IMR-90 (cell line): ENCODE data around the gene MARK2. TPM values are rescaled to one million over a fixed set of nuclear protein-coding genes. Genes with fewer than 3 reads are reported as not detected.
A peak's percentile ranks its signal among the peaks of the same experiment; 100 is the strongest.

ENCODE experiments used
- ATAC-seq: fragments of 200-7000 bp; cut with Tn5 transposase; 2 replicates; pipeline ENCODE4 v1.9.1; 2020; ENCODE audit warnings: low read depth, mild to moderate bottlenecking, moderate library complexity
- BruUV-seq: library from RNA; stranded (reverse); fragments of 400-500 nt; replicated peaks from 2 replicates; lab custom pipeline; 2021; lab: Mats Ljungman, UMichigan
- CTCF ChIA-PET: fragments of 300-600 bp; formaldehyde crosslinking; extraction: SDS; loops from one replicate; lab custom pipeline; 2021; ENCODE audit warnings: antibody characterized with exemption; lab: Yijun Ruan, JAX
- POLR2A ChIA-PET: fragments of 300-600 bp; sonication (Branson Sonifier 250); formaldehyde crosslinking; loops from one replicate; lab custom pipeline; 2022; ENCODE audit warnings: antibody characterized with exemption; ENCODE audit not compliant: unreplicated experiment; lab: Charles Lee
- DNase-seq: peaks from one replicate; pipeline ENCODE4 v3.0.0; 2013
- H2AFZ ChIP-seq: replicated peaks from 2 replicates; pipeline ENCODE3; 2013; ENCODE audit warnings: low read length, mild to moderate bottlenecking; ENCODE audit not compliant: poor library complexity
- H2AK5ac ChIP-seq: 2 replicates; pipeline ENCODE4 v1.6.1; 2013; ENCODE audit warnings: low read depth, low read length, inconsistent platforms
- H2AK9ac ChIP-seq: replicated peaks from 2 replicates; pipeline ENCODE3; 2013; ENCODE audit warnings: mild to moderate bottlenecking, low read depth, low read length, moderate library complexity; ENCODE audit not compliant: poor library complexity
- H2BK120ac ChIP-seq: 2 replicates; pipeline ENCODE4 v1.6.1; 2013; ENCODE audit warnings: low read depth, low read length, inconsistent platforms
- H2BK15ac ChIP-seq: 3 replicates; pipeline ENCODE4 v1.6.1; 2013; ENCODE audit warnings: low read depth, low read length, inconsistent platforms
- H2BK20ac ChIP-seq: 2 replicates; pipeline ENCODE4 v1.6.1; 2013; ENCODE audit warnings: low read depth, mild to moderate bottlenecking, inconsistent platforms, low read length, moderate library complexity
- H2BK5ac ChIP-seq: 2 replicates; pipeline ENCODE4 v1.6.1; 2013; ENCODE audit warnings: mild to moderate bottlenecking, low read depth, low read length, inconsistent platforms; ENCODE audit not compliant: poor library complexity, severe bottlenecking
- H3K14ac ChIP-seq: replicated peaks from 2 replicates; pipeline ENCODE4 v1.6.1; 2013; ENCODE audit warnings: low read depth, low read length, inconsistent platforms
- H3K18ac ChIP-seq: 2 replicates; pipeline ENCODE4 v1.6.1; 2013; ENCODE audit warnings: low read depth, low read length, control low read depth
- H3K23ac ChIP-seq: 2 replicates; pipeline ENCODE4 v1.6.1; 2013; ENCODE audit warnings: low read depth, low read length, inconsistent platforms
- H3K27ac ChIP-seq: 2 replicates; pipeline ENCODE4 v1.5.1; 2013; ENCODE audit warnings: mild to moderate bottlenecking, control low read depth, low read length; ENCODE audit not compliant: insufficient read depth
- H3K27me3 ChIP-seq: 2 replicates; pipeline ENCODE4 v1.6.1; 2013; ENCODE audit warnings: low read length; ENCODE audit not compliant: control insufficient read depth, insufficient read depth
- H3K36me3 ChIP-seq: 2 replicates; pipeline ENCODE4 v1.6.1; 2013; ENCODE audit warnings: low read length, mixed read lengths; ENCODE audit not compliant: control insufficient read depth, insufficient read depth
- H3K4ac ChIP-seq: 2 replicates; pipeline ENCODE4 v1.6.1; 2013; ENCODE audit warnings: low read depth, low read length, inconsistent platforms
- H3K4me1 ChIP-seq: 2 replicates; pipeline ENCODE4 v1.6.1; 2013; ENCODE audit warnings: low read length, mixed read lengths; ENCODE audit not compliant: control insufficient read depth, insufficient read depth
- H3K4me2 ChIP-seq: 2 replicates; pipeline ENCODE4 v1.6.1; 2013; ENCODE audit warnings: low read depth, mild to moderate bottlenecking, control low read depth, low read length, moderate library complexity
- H3K4me3 ChIP-seq: 2 replicates; pipeline ENCODE4 v1.5.1; 2013; ENCODE audit warnings: low read depth, mild to moderate bottlenecking, control low read depth, low read length, moderate library complexity; ENCODE audit not compliant: insufficient read depth
- H3K56ac ChIP-seq: 2 replicates; pipeline ENCODE4 v1.6.1; 2013; ENCODE audit warnings: low read length, inconsistent platforms; ENCODE audit not compliant: insufficient read depth; ENCODE audit errors: extremely low read depth
- H3K79me1 ChIP-seq, 2 experiments: 2 replicates each; pipeline ENCODE4 v1.6.1; 2013; ENCODE audit warnings: low read length in 2 of 2, inconsistent platforms in 1 of 2, low read depth in 1 of 2
- H3K9ac ChIP-seq: 2 replicates; pipeline ENCODE4 v1.6.1; 2013; ENCODE audit warnings: low read depth, low read length, control low read depth
- H3K9me1 ChIP-seq: 2 replicates; pipeline ENCODE4 v1.6.1; 2013; ENCODE audit warnings: low read length, inconsistent platforms; ENCODE audit not compliant: insufficient read depth
- H3K9me3 ChIP-seq: 2 replicates; pipeline ENCODE4 v1.6.1; 2013; ENCODE audit warnings: low read length; ENCODE audit not compliant: control insufficient read depth, insufficient read depth
- H4K20me1 ChIP-seq: 2 replicates; pipeline ENCODE4 v1.6.1; 2013; ENCODE audit warnings: low read length, inconsistent platforms; ENCODE audit not compliant: insufficient read depth
- H4K5ac ChIP-seq: 2 replicates; pipeline ENCODE4 v1.6.1; 2013; ENCODE audit warnings: mild to moderate bottlenecking, low read depth, low read length, control low read depth
- H4K8ac ChIP-seq, 2 experiments: 2 replicates each; pipeline ENCODE4 v1.6.1; 2013; ENCODE audit warnings: low read depth in 2 of 2, low read length in 2 of 2, control low read depth in 1 of 2, inconsistent platforms in 1 of 2
- H4K91ac ChIP-seq: 2 replicates; pipeline ENCODE4 v1.6.1; 2013; ENCODE audit warnings: low read depth, low read length, inconsistent platforms; ENCODE audit not compliant: insufficient read depth
- BHLHE40 ChIP-seq: fragments of 150-350 bp; IDR thresholded peaks from 2 replicates; pipeline ENCODE4 v1.6.1; 2016; ENCODE audit warnings: mild to moderate bottlenecking, low read depth, low read length
- ELK1 ChIP-seq: fragments of 150-350 bp; IDR thresholded peaks from 2 replicates; pipeline ENCODE4 v1.6.1; 2016; ENCODE audit warnings: low read depth, mild to moderate bottlenecking, low read length, moderate library complexity, borderline replicate concordance
- MAFK ChIP-seq: IDR thresholded peaks from 2 replicates; pipeline ENCODE4 v1.6.1; 2012; ENCODE audit warnings: low read depth, low read length, improper control_type of control experiment
- MAZ ChIP-seq: IDR thresholded peaks from 2 replicates; pipeline ENCODE4 v1.6.1; 2012; ENCODE audit warnings: low read depth, mild to moderate bottlenecking, low read length, improper control_type of control experiment, moderate library complexity, borderline replicate concordance
- MXI1 ChIP-seq: IDR thresholded peaks from 2 replicates; pipeline ENCODE4 v1.6.1; 2012; ENCODE audit warnings: low read depth, mild to moderate bottlenecking, low read length, moderate library complexity, borderline replicate concordance
- POLR2A ChIP-seq: IDR thresholded peaks from 2 replicates; pipeline ENCODE4 v1.6.1; 2012; ENCODE audit warnings: mild to moderate bottlenecking, low read depth, low read length
- RAD21 ChIP-seq: IDR thresholded peaks from 2 replicates; pipeline ENCODE4 v1.6.1; 2012; ENCODE audit warnings: low read length, improper control_type of control experiment
- RCOR1 ChIP-seq: IDR thresholded peaks from 2 replicates; pipeline ENCODE4 v1.6.1; 2012; ENCODE audit warnings: mild to moderate bottlenecking, low read length, improper control_type of control experiment; ENCODE audit not compliant: insufficient replicate concordance
- RFX5 ChIP-seq: IDR thresholded peaks from 2 replicates; pipeline ENCODE4 v1.8.0; 2012; ENCODE audit warnings: low read depth, mild to moderate bottlenecking, low read length, moderate library complexity
- WGBS, 2 experiments: methylation state at CpG; one replicate each; pipeline versions ENCODE4 v1.1.5 to v1.1.7; 2013; ENCODE audit warnings: missing lambda C conversion rate in 2 of 2; ENCODE audit not compliant: insufficient read length in 1 of 2; ENCODE audit errors: extremely low coverage in 2 of 2; 5-methylcytosine and 5-hydroxymethylcytosine counted together
- dilution Hi-C: fragments of 300-500 bp; cut with HindIII; formaldehyde crosslinking; loops from one replicate; pipeline ENCODE4 v1.14.3; 2018; ENCODE audit warnings: low sequenced_read_pairs; ENCODE audit not compliant: unreplicated experiment
- in situ Hi-C: fragments of 300-500 bp; cut with MboI; formaldehyde crosslinking; loops from 3 replicates; pipeline ENCODE4 v1.14.3; 2019; ENCODE audit warnings: low sequenced_read_pairs, inconsistent platforms, mixed read lengths
- intact Hi-C: fragments of 100-400 bp; cut with micrococcal nuclease; formaldehyde crosslinking; loops from 2 replicates; pipeline ENCODE4 v1.10.0; 2022
- polyA plus RNA-seq, 3 experiments: library from polyadenylated mRNA; depleted of rRNA; stranded (reverse); fragments of >200 nt; gene quantifications; 2 replicates each; pipeline ENCODE4 v1.2.3, GENCODE V29; 2012; ENCODE audit warnings: low replicate concordance in 1 of 3
- total RNA-seq: library from RNA; depleted of rRNA; stranded (reverse); fragments of >200 nt; gene quantifications from 2 replicates; pipeline ENCODE4 v1.2.3, GENCODE V29; 2012
- TF ChIP-seq, protein P1 (sequence below): conservative IDR thresholded peaks from 2 replicates; pipeline ENCODE4 v1.5.1; 2012; ENCODE audit warnings: mild to moderate bottlenecking, low read depth, low read length, improper control_type of control experiment
- TF ChIP-seq, protein P2 (sequence below): fragments of 150-350 bp; IDR thresholded peaks from 2 replicates; pipeline ENCODE4 v1.6.1; 2017; ENCODE audit warnings: mild to moderate bottlenecking, antibody characterized with exemption, low read length, low read depth

MARK2 gene
- total and polyA plus RNA-seq, 2 of the 4 experiments (the other 2 are of a cell fraction) = 6.6 to 17.3 TPM

GRCh38 chr11:63840356-63841060 is 1.6 kb downstream of the MARK2 start:
- H3K14ac ChIP-seq = peak overlapping the region; percentile 85
- dilution Hi-C loops = no loop called here
- no peak for ATAC-seq
- intact Hi-C loops = no loop called here
- POLR2A ChIA-PET = no interaction called here
- peak overlapping the region; percentile 86 for H3K4me2 ChIP-seq
- H2AFZ ChIP-seq = no peak overlapping the region
- peak overlapping the region; percentile 81 for H3K4me3 ChIP-seq
- BruUV-seq = TSS peak; percentile 23
- H3K4me1 ChIP-seq = peaks cover 17% of the 10 kb centered on the region
- peaks cover 3% of the 10 kb centered on the region; the same call in 1 of the 2 replicates for H3K36me3 ChIP-seq
- H4K8ac ChIP-seq = no peak overlapping the region
- H2BK120ac ChIP-seq = no peak overlapping the region
- in situ Hi-C loops = no loop called here
- no peak overlapping the region for H2BK15ac ChIP-seq
- no peak for DNase-seq
- H4K20me1 ChIP-seq = peaks cover 56% of the 10 kb centered on the region
- 0 out of 2 replicates have a peak overlapping the region, but pooled peaks have one; percentile 14 for H3K27ac ChIP-seq
- H3K23ac ChIP-seq = peak overlapping the region; percentile 89
- peak overlapping the region; percentile 57; the same call in 1 of the 2 replicates for H2AK5ac ChIP-seq
- no peak overlapping the region for H4K91ac ChIP-seq
- H3K9me3 ChIP-seq = no peaks in the 10 kb centered on the region
- WGBS, 2 experiments = 9% methylated on average over 11 of the region's 13 CpGs; no CpG with 5 or more reads in 1 of the 2 experiments
- no peak overlapping the region for H2BK20ac ChIP-seq
- H3K4ac ChIP-seq = peak overlapping the region; percentile 6; the same call in 1 of the 2 replicates
- no peaks in the 10 kb centered on the region for H3K27me3 ChIP-seq
- no peak overlapping the region for H3K18ac ChIP-seq
- no peak overlapping the region for H4K5ac ChIP-seq
- H2BK5ac ChIP-seq = no peak overlapping the region
- peaks cover 25% of the 10 kb centered on the region for H3K9me1 ChIP-seq
- peak overlapping the region; percentile 96 for H2AK9ac ChIP-seq
- TF ChIP-seq ELK1 (no peak), POLR2A (no peak), RFX5 (no peak), BHLHE40 (no peak), MXI1 (no peak), MAZ (no peak), RAD21 (no peak), MAFK (no peak), RCOR1 (no peak)
- TF ChIP-seq, protein P1, sequence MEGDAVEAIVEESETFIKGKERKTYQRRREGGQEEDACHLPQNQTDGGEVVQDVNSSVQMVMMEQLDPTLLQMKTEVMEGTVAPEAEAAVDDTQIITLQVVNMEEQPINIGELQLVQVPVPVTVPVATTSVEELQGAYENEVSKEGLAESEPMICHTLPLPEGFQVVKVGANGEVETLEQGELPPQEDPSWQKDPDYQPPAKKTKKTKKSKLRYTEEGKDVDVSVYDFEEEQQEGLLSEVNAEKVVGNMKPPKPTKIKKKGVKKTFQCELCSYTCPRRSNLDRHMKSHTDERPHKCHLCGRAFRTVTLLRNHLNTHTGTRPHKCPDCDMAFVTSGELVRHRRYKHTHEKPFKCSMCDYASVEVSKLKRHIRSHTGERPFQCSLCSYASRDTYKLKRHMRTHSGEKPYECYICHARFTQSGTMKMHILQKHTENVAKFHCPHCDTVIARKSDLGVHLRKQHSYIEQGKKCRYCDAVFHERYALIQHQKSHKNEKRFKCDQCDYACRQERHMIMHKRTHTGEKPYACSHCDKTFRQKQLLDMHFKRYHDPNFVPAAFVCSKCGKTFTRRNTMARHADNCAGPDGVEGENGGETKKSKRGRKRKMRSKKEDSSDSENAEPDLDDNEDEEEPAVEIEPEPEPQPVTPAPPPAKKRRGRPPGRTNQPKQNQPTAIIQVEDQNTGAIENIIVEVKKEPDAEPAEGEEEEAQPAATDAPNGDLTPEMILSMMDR = no peak
- TF ChIP-seq, protein P2, sequence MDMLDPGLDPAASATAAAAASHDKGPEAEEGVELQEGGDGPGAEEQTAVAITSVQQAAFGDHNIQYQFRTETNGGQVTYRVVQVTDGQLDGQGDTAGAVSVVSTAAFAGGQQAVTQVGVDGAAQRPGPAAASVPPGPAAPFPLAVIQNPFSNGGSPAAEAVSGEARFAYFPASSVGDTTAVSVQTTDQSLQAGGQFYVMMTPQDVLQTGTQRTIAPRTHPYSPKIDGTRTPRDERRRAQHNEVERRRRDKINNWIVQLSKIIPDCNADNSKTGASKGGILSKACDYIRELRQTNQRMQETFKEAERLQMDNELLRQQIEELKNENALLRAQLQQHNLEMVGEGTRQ = no peak
- CTCF ChIA-PET = no interaction called here
- peaks cover 12 to 56% of the 10 kb centered on the region in 2 experiments; a peak in 3 of 4 replicates for H3K79me1 ChIP-seq
- H3K9ac ChIP-seq = peak overlapping the region; percentile 89
- H3K56ac ChIP-seq = no peak overlapping the region
